Skeletal muscle satellite cell (primary cell): Measurements from ENCODE around the gene DOCK2.
"Not testable (repeated sequence)": the region's sequence is repeated elsewhere in the genome, so short reads cannot be mapped to it uniquely, and the experiment has no call there.

ENCODE experiments used
- H3K27me3 ChIP-seq: 2 replicates; pipeline ENCODE4 v1.7.0; 2013; ENCODE audit warnings: low read length; ENCODE audit not compliant: control insufficient read depth, insufficient read depth
- H3K36me3 ChIP-seq: 2 replicates; pipeline ENCODE4 v1.7.0; 2013; ENCODE audit warnings: mild to moderate bottlenecking, control low read depth, low read length; ENCODE audit not compliant: insufficient read depth
- H3K4me1 ChIP-seq: 2 replicates; pipeline ENCODE4 v1.7.0; 2013; ENCODE audit warnings: low read length; ENCODE audit not compliant: control insufficient read depth, insufficient read depth
- H3K4me2 ChIP-seq: 2 replicates; pipeline ENCODE4 v1.7.0; 2013; ENCODE audit warnings: mild to moderate bottlenecking, low read length
- H3K4me3 ChIP-seq: 2 replicates; pipeline ENCODE4 v1.7.0; 2013; ENCODE audit warnings: low read length
- H3K9ac ChIP-seq: 2 replicates; pipeline ENCODE4 v1.7.0; 2013; ENCODE audit warnings: mild to moderate bottlenecking, low read depth, low read length, moderate library complexity
- H3K9me3 ChIP-seq: replicated peaks from 2 replicates; pipeline ENCODE4 v1.7.0; 2013; ENCODE audit warnings: mild to moderate bottlenecking, control low read depth, low read length

DOCK2 gene

GRCh38 chr5:169942181-169942580, 305.1 kb downstream of the DOCK2 start:
- Histone ChIP-seq H3K9me3 (no peaks in the 10 kb centered on the region), H3K4me2 (no peak overlapping the region), H3K36me3 (peaks cover 4% of the 10 kb centered on the region), H3K9ac (no peak overlapping the region), H3K4me3 (no peak overlapping the region), H3K27me3 (no peaks in the 10 kb centered on the region), H3K4me1 (peaks cover 18% of the 10 kb centered on the region)

- no peaks in the 10 kb centered on the region for H3K27me3 ChIP-seq
- H3K4me2 ChIP-seq, result no peak overlapping the region
- no peak overlapping the region for H3K9ac ChIP-seq
- no peaks in the 10 kb centered on the region for H3K9me3 ChIP-seq
- H3K4me3 ChIP-seq, result no peak overlapping the region
- peaks cover 18% of the 10 kb centered on the region for H3K4me1 ChIP-seq
- H3K36me3 ChIP-seq, result peaks cover 4% of the 10 kb centered on the region
Measured at GRCh38 chr5:169943026-169943425, 306.0 kb downstream of the DOCK2 start.

- H3K9me3 ChIP-seq, result no peaks in the 10 kb centered on the region
- H3K4me2 ChIP-seq, result no peak overlapping the region
Measured at GRCh38 chr5:169944115-169944514, 307.0 kb downstream of the DOCK2 start.

GRCh38 chr5:169944922-169945680, 308.0 kb downstream of the DOCK2 start:
- Histone ChIP-seq H3K9ac (no peak overlapping the region), H3K27me3 (no peaks in the 10 kb centered on the region), H3K4me1 (peaks cover 18% of the 10 kb centered on the region), H3K4me2 (peak overlapping the region; percentile 18), H3K9me3 (no peaks in the 10 kb centered on the region), H3K36me3 (peaks cover 4% of the 10 kb centered on the region), H3K4me3 (no peak overlapping the region)

More at GRCh38 chr5:169944115-169944514, 307.0 kb downstream of the DOCK2 start:
- Histone ChIP-seq H3K4me3 (no peak overlapping the region), H3K36me3 (peaks cover 4% of the 10 kb centered on the region), H3K27me3 (no peaks in the 10 kb centered on the region), H3K9ac (no peak overlapping the region), H3K4me1 (peaks cover 18% of the 10 kb centered on the region)

GRCh38 chr5:169945831-169946261, 308.8 kb downstream of the DOCK2 start:
- Histone ChIP-seq H3K4me3 (no peak overlapping the region), H3K9ac (peak overlapping the region; percentile 19)

GRCh38 chr5:169946743-169947295, 309.7 kb downstream of the DOCK2 start:
- H3K4me2 ChIP-seq, result no peak overlapping the region
- H3K9me3 ChIP-seq, result no peaks in the 10 kb centered on the region
- no peaks in the 10 kb centered on the region for H3K27me3 ChIP-seq
- no peak overlapping the region for H3K4me3 ChIP-seq
- peaks cover 18% of the 10 kb centered on the region for H3K4me1 ChIP-seq
- no peak overlapping the region for H3K9ac ChIP-seq
- H3K36me3 ChIP-seq, result peaks cover 4% of the 10 kb centered on the region

More at GRCh38 chr5:169945831-169946261, 308.8 kb downstream of the DOCK2 start:
- no peaks in the 10 kb centered on the region for H3K27me3 ChIP-seq
- peaks cover 4% of the 10 kb centered on the region for H3K36me3 ChIP-seq
- peaks cover 18% of the 10 kb centered on the region for H3K4me1 ChIP-seq
- no peaks in the 10 kb centered on the region for H3K9me3 ChIP-seq
- peak overlapping the region; percentile 18 for H3K4me2 ChIP-seq

GRCh38 chr5:169950333-169950732, 313.3 kb downstream of the DOCK2 start:
- Histone ChIP-seq H3K36me3 (no peaks in the 10 kb centered on the region), H3K4me2 (no peak overlapping the region), H3K9ac (no peak overlapping the region), H3K9me3 (no peaks in the 10 kb centered on the region), H3K4me3 (no peak overlapping the region), H3K27me3 (no peaks in the 10 kb centered on the region), H3K4me1 (peaks cover 20% of the 10 kb centered on the region)

- not testable (repeated sequence) for H3K36me3 ChIP-seq, H3K4me3 ChIP-seq, H3K4me2 ChIP-seq, H3K9ac ChIP-seq, H3K4me1 ChIP-seq, H3K27me3 ChIP-seq, H3K9me3 ChIP-seq
Measured at GRCh38 chr5:169953196-169953595, 316.1 kb downstream of the DOCK2 start.

- Histone ChIP-seq H3K4me1 (peaks cover 4% of the 10 kb centered on the region), H3K9ac (no peak overlapping the region), H3K36me3 (no peaks in the 10 kb centered on the region), H3K4me3 (no peak overlapping the region), H3K27me3 (no peaks in the 10 kb centered on the region), H3K9me3 (no peaks in the 10 kb centered on the region), H3K4me2 (no peak overlapping the region)
Measured at GRCh38 chr5:169954786-169955185, 317.7 kb downstream of the DOCK2 start.

GRCh38 chr5:169956126-169956525, 319.1 kb downstream of the DOCK2 start:
- no peaks in the 10 kb centered on the region for H3K27me3 ChIP-seq
- H3K9ac ChIP-seq, result no peak overlapping the region
- no peaks in the 10 kb centered on the region for H3K9me3 ChIP-seq
- no peaks in the 10 kb centered on the region for H3K36me3 ChIP-seq
- peaks cover 4% of the 10 kb centered on the region for H3K4me1 ChIP-seq
- no peak overlapping the region for H3K4me3 ChIP-seq
- H3K4me2 ChIP-seq, result no peak overlapping the region

GRCh38 chr5:169956756-169957155, 319.7 kb downstream of the DOCK2 start:
- Histone ChIP-seq H3K27me3 (no peaks in the 10 kb centered on the region), H3K4me3 (no peak overlapping the region), H3K36me3 (no peaks in the 10 kb centered on the region)

GRCh38 chr5:169958278-169958677, 321.2 kb downstream of the DOCK2 start:
- no peaks in the 10 kb centered on the region for H3K9me3 ChIP-seq
- H3K36me3 ChIP-seq, result no peaks in the 10 kb centered on the region
- H3K27me3 ChIP-seq, result no peaks in the 10 kb centered on the region
- H3K4me1 ChIP-seq, result peaks cover 3% of the 10 kb centered on the region
- H3K4me3 ChIP-seq, result no peak overlapping the region
- no peak overlapping the region for H3K9ac ChIP-seq
- no peak overlapping the region for H3K4me2 ChIP-seq

More at GRCh38 chr5:169956756-169957155, 319.7 kb downstream of the DOCK2 start:
- Histone ChIP-seq H3K9ac (no peak overlapping the region), H3K4me1 (peaks cover 4% of the 10 kb centered on the region), H3K9me3 (no peaks in the 10 kb centered on the region), H3K4me2 (no peak overlapping the region)
